Psoas muscle (tissue), 8 donors: ENCODE measurements around the gene CELF6. TPM values are rescaled to one million over a fixed set of nuclear protein-coding genes. Genes with fewer than 3 reads are reported as not detected.

Experiments used
- ATAC-seq, 4 donors: fragments of 200-7000 bp; cut with Tn5 transposase; one replicate each; pipeline ENCODE4 v1.9.1; 2020; ENCODE audit warnings: moderate library complexity in 3 of 4, mild to moderate bottlenecking in 2 of 4
- DNase-seq, 2 donors: peaks; one replicate each; pipeline ENCODE4 v3.0.0-alpha.2; 2020
- H3K27ac ChIP-seq: fragments of 200-600 bp; one replicate; pipeline ENCODE4 v1.8.0; 2022
- H3K27me3 ChIP-seq, 3 donors: fragments of 200-600 bp in 1 of 3; one replicate each; pipeline versions ENCODE4 v1.6.1 to v1.8.0; 2013 to 2022; ENCODE audit warnings: low read length in 2 of 3, mild to moderate bottlenecking in 2 of 3, moderate library complexity in 1 of 3; ENCODE audit not compliant: insufficient read depth in 3 of 3
- H3K36me3 ChIP-seq, 2 donors: fragments of 200-600 bp in 1 of 2; one replicate each; pipeline versions ENCODE4 v1.6.1 to v1.8.0; 2013 to 2022; ENCODE audit warnings: low read depth in 1 of 2, mild to moderate bottlenecking in 1 of 2, moderate library complexity in 1 of 2; ENCODE audit not compliant: insufficient read depth in 1 of 2
- H3K4me1 ChIP-seq: fragments of 200-600 bp; one replicate; pipeline ENCODE4 v1.8.0; 2022
- H3K4me3 ChIP-seq: fragments of 200-600 bp; one replicate; pipeline ENCODE4 v1.8.0; 2022; ENCODE audit warnings: mild to moderate bottlenecking
- H3K9me3 ChIP-seq: fragments of 200-600 bp; one replicate; pipeline ENCODE4 v1.8.0; 2022
- CTCF ChIP-seq: fragments of 200-600 bp; IDR thresholded peaks from one replicate; pipeline ENCODE4 v1.8.0; 2022; ENCODE audit warnings: antibody characterized with exemption
- WGBS, 3 donors: extraction: QIAGEN DNeasy Blood & Tissue Kit; methylation state at CpG; one replicate each; pipeline versions ENCODE4 v1.1.6 to v1.1.7; 2013; 5-methylcytosine and 5-hydroxymethylcytosine counted together
- intact Hi-C, 2 donors: fragments of 100-400 bp; cut with DNase I; formaldehyde crosslinking; loops; one replicate each; pipeline versions ENCODE4 v1.11.0 to v1.14.2; 2022
- long read RNA-seq, 2 donors: library from polyadenylated mRNA; unstranded; transcript quantifications; one replicate each; pipeline ENCODE4 v2.0.0, GENCODE V29; 2021
- polyA plus RNA-seq, 3 donors: library from polyadenylated mRNA; stranded (reverse); fragments of 200-250 nt; gene quantifications; one replicate each; pipeline ENCODE4 v1.2.3, GENCODE V29; 2013
- total RNA-seq, 4 donors: library from RNA; stranded (reverse); fragmentation: NEBNext Ultra II Directional in 2 of 4; extraction: Animal tissue kit (Norgen Biotek cat#: 25700) in 2 of 4; gene quantifications; one replicate each; pipeline versions ENCODE4 v1.2.1 to v1.2.4, GENCODE V29; 2021 to 2023
- donor health status: healthy with polysubstance abuse.
- donor health status: DM: no; HTN: no; CAD: no; lungs with moderate emphysema.
- donor health status: Bipolar disorder and iron deficiency.
- donor health status: healthy.
- donor health status: DM: yes; HTN: yes; CAD: no.
- donor health status: DM: no; HTN: no; CAD: no.
- donor health status: DM: no; HTN: no; CAD: no.
- donor health status: DM: yes; HTN: yes; CAD: no.

The CELF6 gene
- total RNA-seq (under 1 TPM; 0.13 to 0.62 (median 0.16) TPM), polyA plus RNA-seq (under 1 TPM; 0.15 to 0.81 (median 0.34) TPM)
- long read RNA-seq, donor 1 = 0 reads
- long read RNA-seq, donor 2 = 0 reads

- TF ChIP-seq CTCF = no peak
- Histone ChIP-seq H3K36me3 (no peaks in the 10 kb centered on the region), H3K27me3 (no peaks in the 10 kb centered on the region), H3K4me3 (peak within 1 kb of the TSS; percentile 70), H3K9me3 (peaks cover 11% of the 10 kb centered on the region), H3K4me1 (no peaks in the 10 kb centered on the region), H3K27ac (no peak within 1 kb of the TSS)
- intact Hi-C loops = no loop called here
- 1% methylated on average over 35 to 58 of the region's 58 CpGs for WGBS, 3 donors
- DNase-seq (peak; percentile 69 to 80), ATAC-seq (peak; percentile 60 to 81 (median 71))
Observed at GRCh38 chr15:72319985-72320671, at the start of gene CELF6. Gene CELF6 (minus strand): TSS chr15:72320157. CDS start chr15:72319874, 283 bp downstream.

GRCh38 chr15:72368899-72369298, 48.9 kb upstream of the CELF6 start:
- ATAC-seq (no peak), DNase-seq (peak in 1 of 2 donors; percentile 19)
- WGBS, 3 donors = 68 to 88% (median 70%) methylated on average over 2 of the region's 2 CpGs
- TF ChIP-seq CTCF = no peak
- Histone ChIP-seq H3K36me3 (peaks cover 11 to 53% of the 10 kb centered on the region in 2 donors), H3K4me1 (peaks cover 19% of the 10 kb centered on the region), H3K27ac (peak overlapping the region; percentile 10), H3K4me3 (no peak overlapping the region), H3K9me3 (no peaks in the 10 kb centered on the region), H3K27me3 (no peaks in the 10 kb centered on the region)
- intact Hi-C loops = no loop called here

GRCh38 chr15:72368325-72368724, 48.4 kb upstream of the CELF6 start:
- Histone ChIP-seq H3K9me3 (no peaks in the 10 kb centered on the region), H3K4me3 (no peak overlapping the region), H3K27ac (peak overlapping the region; percentile 10), H3K4me1 (peaks cover 18% of the 10 kb centered on the region), H3K36me3 (peaks cover 11 to 50% of the 10 kb centered on the region in 2 donors), H3K27me3 (no peaks in the 10 kb centered on the region)
- DNase-seq (no peak), ATAC-seq (no peak)
- WGBS, 3 donors = 80 to 82% (median 82%) methylated on average over 2 of the region's 2 CpGs
- intact Hi-C loops = no loop called here
- no peak for TF ChIP-seq CTCF

- Histone ChIP-seq H3K4me1 (peaks cover 4% of the 10 kb centered on the region), H3K9me3 (no peaks in the 10 kb centered on the region), H3K27ac (no peak overlapping the region), H3K36me3 (peaks cover 11 to 39% of the 10 kb centered on the region in 2 donors), H3K4me3 (no peak overlapping the region), H3K27me3 (no peaks in the 10 kb centered on the region)
- intact Hi-C loops = no loop called here
- DNase-seq = no peak
- TF ChIP-seq CTCF = no peak
- ATAC-seq = no peak
- 88 to 94% (median 94%) methylated on average over 1 of the region's 1 CpG for WGBS, 3 donors
Observed at GRCh38 chr15:72365844-72366243, 45.9 kb upstream of the CELF6 start.
